ENCODE measurements around the gene KLK4. TPM values are rescaled to one million over a fixed set of nuclear protein-coding genes. Genes with fewer than 3 reads are reported as not detected.

Gene KLK4
- total and polyA plus RNA-seq, 9 of the 15 experiments (the other 6 are each of a cell fraction or from before 2014, with no cell fraction given) = not detected

- TF ChIP-seq STAT6 (CRISPR knock-in tag; IDR thresholded peaks at IDR 0.05) (no peak), SFPQ (IDR thresholded peaks at IDR 0.05; ENCODE audit: low read depth, low read length) (no peak), ASH1L (IDR thresholded peaks at IDR 0.05; ENCODE audit: borderline replicate concordance, low read depth, partially characterized antibody) (no peak), ZNF699 (CRISPR knock-in tag; IDR thresholded peaks at IDR 0.05; ENCODE audit: insufficient replicate concordance) (no peak), ZNF280B (CRISPR knock-in tag; IDR thresholded peaks at IDR 0.05) (no peak), DIDO1 (tag; IDR thresholded peaks at IDR 0.05; ENCODE audit: low read depth) (no peak), HMG20A (CRISPR knock-in tag; conservative IDR thresholded peaks at IDR 0.05) (no peak), YBX1 (IDR thresholded peaks at IDR 0.05) (no peak)
Observed at GRCh38 chr19:50878851-50879250, 32.3 kb downstream of the KLK4 start (continued).

Measured in K562 (cell line).